Common myeloid progenitor, CD34-positive (primary cell): ENCODE measurements around the gene CEP250.

ENCODE experiments used
- CTCF ChIA-PET: fragments of 350-600 bp; sonication (Branson Sonifier 250); formaldehyde crosslinking; loops from one replicate; lab custom pipeline; 2021; ENCODE audit warnings: antibody characterized with exemption; lab: Charles Lee
- POLR2A ChIA-PET: fragments of 350-600 bp; sonication (Branson Sonifier 250); formaldehyde crosslinking; loops from one replicate; lab custom pipeline; 2021; ENCODE audit warnings: antibody characterized with exemption; lab: Charles Lee
- DNase-seq, 3 donors: peaks; one replicate each; pipeline versions ENCODE4 v3.0.0 to v3.0.0-alpha.2; 2013
- H3K27ac ChIP-seq, 2 experiments: 1 replicate in 1 of 2; 2 replicates in 1 of 2; pipeline ENCODE4 v1.7.0; 2013; ENCODE audit warnings: inconsistent platforms in 2 of 2, low read length in 2 of 2, mild to moderate bottlenecking in 2 of 2, low read depth in 1 of 2, moderate library complexity in 1 of 2; ENCODE audit not compliant: severe bottlenecking in 2 of 2, insufficient read depth in 1 of 2, poor library complexity in 1 of 2
- H3K27me3 ChIP-seq, 5 experiments: replicated peaks in 2 of 5; 1 replicate in 3 of 5; 2 replicates in 2 of 5; pipeline versions ENCODE4 v1.6.1 to v1.7.0; 2013; ENCODE audit warnings: low read length in 4 of 5, mild to moderate bottlenecking in 2 of 5, moderate library complexity in 2 of 5, inconsistent platforms in 1 of 5; ENCODE audit not compliant: insufficient read depth in 5 of 5, control insufficient read depth in 4 of 5
- H3K36me3 ChIP-seq, 4 experiments: 1 replicate in 2 of 4; 2 replicates in 2 of 4; pipeline versions ENCODE4 v1.6.1 to v1.7.0; 2013; ENCODE audit warnings: low read length in 3 of 4, control low read depth in 1 of 4, mild to moderate bottlenecking in 1 of 4; ENCODE audit not compliant: control insufficient read depth in 4 of 4, insufficient read depth in 4 of 4
- H3K4me1 ChIP-seq, 4 experiments: 1 replicate in 3 of 4; 2 replicates in 1 of 4; pipeline versions ENCODE4 v1.6.1 to v1.7.1; 2013; ENCODE audit warnings: low read length in 3 of 4, mild to moderate bottlenecking in 3 of 4, control low read depth in 1 of 4, inconsistent platforms in 1 of 4, moderate library complexity in 1 of 4; ENCODE audit not compliant: control insufficient read depth in 4 of 4, insufficient read depth in 4 of 4; ENCODE audit errors: control extremely low read depth in 1 of 4
- H3K4me3 ChIP-seq, 7 experiments: 1 replicate in 4 of 7; 2 replicates in 3 of 7; pipeline versions ENCODE4 v1.5.1 to v1.7.0; 2013; ENCODE audit warnings: mild to moderate bottlenecking in 7 of 7, low read length in 6 of 7, moderate library complexity in 6 of 7, inconsistent platforms in 2 of 7, low read depth in 2 of 7, control low read depth in 1 of 7; ENCODE audit not compliant: insufficient read depth in 4 of 7, control insufficient read depth in 1 of 7; ENCODE audit errors: extremely low read depth in 1 of 7
- H3K9me3 ChIP-seq, 5 experiments: 1 replicate in 4 of 5; 2 replicates in 1 of 5; pipeline versions ENCODE4 v1.6.1 to v1.7.1; 2013; ENCODE audit warnings: low read length in 4 of 5, mild to moderate bottlenecking in 2 of 5, inconsistent platforms in 1 of 5, low read depth in 1 of 5, moderate library complexity in 1 of 5; ENCODE audit not compliant: control insufficient read depth in 4 of 5, insufficient read depth in 2 of 5; ENCODE audit errors: control extremely low read depth in 1 of 5
- WGBS: methylation state at CpG from one replicate; pipeline ENCODE4 v1.1.5; 2013; ENCODE audit not compliant: insufficient coverage; 5-methylcytosine and 5-hydroxymethylcytosine counted together

Gene CEP250

GRCh38 chr20:35499271-35499670, 43.9 kb downstream of the CEP250 start:
- no peak for DNase-seq
- no peaks in the 10 kb centered on the region for H3K27me3 ChIP-seq
- CTCF ChIA-PET: interaction anchor here (1.1 to 6.6 kb wide), 3 partner anchors 20 to 195 kb away, joined by 3 to 35 read pairs (median 3); no protein-coding TSS in a partner anchor
- H3K4me1 ChIP-seq: peaks cover 0 to 11% (median 2%) of the 10 kb centered on the region in 4 experiments
- POLR2A ChIA-PET: no interaction called here
- H3K27ac ChIP-seq: no peak overlapping the region
- peaks cover 29 to 93% (median 62%) of the 10 kb centered on the region in 4 experiments for H3K36me3 ChIP-seq
- H3K4me3 ChIP-seq: no peak overlapping the region
- H3K9me3 ChIP-seq: no peaks in the 10 kb centered on the region
- 100% methylated on average over 1 of the region's 1 CpG for WGBS

- peaks cover 24 to 89% (median 60%) of the 10 kb centered on the region in 4 experiments for H3K36me3 ChIP-seq
Observed at GRCh38 chr20:35502352-35502751, 47.0 kb downstream of the CEP250 start.

GRCh38 chr20:35503281-35503680, 47.9 kb downstream of the CEP250 start:
- Histone ChIP-seq H3K27ac (no peak overlapping the region), H3K9me3 (no peaks in the 10 kb centered on the region), H3K36me3 (peaks cover 23 to 87% (median 58%) of the 10 kb centered on the region in 4 experiments), H3K4me3 (no peak overlapping the region), H3K27me3 (no peaks in the 10 kb centered on the region), H3K4me1 (peaks cover 0 to 11% (median 2%) of the 10 kb centered on the region in 4 experiments)
- WGBS: 99% methylated on average over 10 of the region's 10 CpGs
- DNase-seq: no peak
- ChIA-PET CTCF (interaction anchor here (0.6 to 6.6 kb wide), 6 partner anchors 10 to 167 kb away, joined by 3 to 35 read pairs (median 4); no protein-coding TSS in a partner anchor), POLR2A (no interaction called here)

More at GRCh38 chr20:35502352-35502751, 47.0 kb downstream of the CEP250 start:
- CTCF ChIA-PET: interaction anchor here (0.6 to 6.6 kb wide), 5 partner anchors 11 to 54 kb away, joined by 3 to 35 read pairs (median 4); no protein-coding TSS in a partner anchor
- H3K4me3 ChIP-seq: no peak overlapping the region
- no peak overlapping the region for H3K27ac ChIP-seq
- H3K9me3 ChIP-seq: no peaks in the 10 kb centered on the region
- H3K4me1 ChIP-seq: peaks cover 0 to 11% (median 2%) of the 10 kb centered on the region in 4 experiments
- peak; percentile 31 to 60 (median 58) for DNase-seq
- POLR2A ChIA-PET: interaction anchor here (0.9 kb wide), 1 partner anchor 11 kb away, joined by 3 read pairs; no protein-coding TSS in a partner anchor
- H3K27me3 ChIP-seq: no peaks in the 10 kb centered on the region
- 21% methylated on average over 7 of the region's 8 CpGs for WGBS

- no peak for DNase-seq
- no peaks in the 10 kb centered on the region for H3K27me3 ChIP-seq
- peaks cover 0 to 11% (median 2%) of the 10 kb centered on the region in 4 experiments for H3K4me1 ChIP-seq
- H3K9me3 ChIP-seq: no peaks in the 10 kb centered on the region
- peaks cover 23 to 88% (median 60%) of the 10 kb centered on the region in 4 experiments for H3K36me3 ChIP-seq
- POLR2A ChIA-PET: no interaction called here
- CTCF ChIA-PET: interaction anchor here (1.0 to 6.6 kb wide), 5 partner anchors 8 to 41 kb away, joined by 3 to 35 read pairs (median 5); no protein-coding TSS in a partner anchor
- no peak overlapping the region for H3K4me3 ChIP-seq
- WGBS: over 99% methylated on average over 15 of the region's 16 CpGs
- no peak overlapping the region for H3K27ac ChIP-seq
Observed at GRCh38 chr20:35503841-35504561, 48.6 kb downstream of the CEP250 start.

DNA sequence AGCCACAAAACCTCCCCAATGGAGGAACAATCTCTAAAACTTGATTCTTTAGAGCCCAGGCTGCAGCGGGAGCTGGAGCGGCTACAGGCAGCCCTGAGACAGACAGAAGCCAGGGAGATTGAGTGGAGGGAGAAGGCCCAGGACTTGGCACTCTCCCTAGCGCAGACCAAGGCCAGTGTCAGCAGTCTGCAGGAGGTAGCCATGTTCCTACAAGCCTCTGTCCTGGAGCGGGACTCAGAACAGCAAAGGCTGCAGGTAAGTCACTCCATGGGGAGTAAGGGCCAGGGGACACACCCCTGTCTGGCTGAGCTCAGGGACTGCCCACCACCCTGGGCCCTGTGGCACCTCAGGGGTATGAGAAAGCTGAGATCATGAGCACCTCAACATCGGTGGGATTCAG, 49.4 kb downstream of the CEP250 start:
- Histone ChIP-seq H3K27me3 (no peaks in the 10 kb centered on the region), H3K36me3 (peaks cover 20 to 88% (median 63%) of the 10 kb centered on the region in 4 experiments), H3K9me3 (no peaks in the 10 kb centered on the region), H3K27ac (no peak overlapping the region), H3K4me3 (no peak overlapping the region), H3K4me1 (peaks cover 0 to 11% (median 2%) of the 10 kb centered on the region in 4 experiments)
- ChIA-PET CTCF (no interaction called here), POLR2A (no interaction called here)
- DNase-seq: no peak
- 100% methylated on average over 5 of the region's 5 CpGs for WGBS

DNA sequence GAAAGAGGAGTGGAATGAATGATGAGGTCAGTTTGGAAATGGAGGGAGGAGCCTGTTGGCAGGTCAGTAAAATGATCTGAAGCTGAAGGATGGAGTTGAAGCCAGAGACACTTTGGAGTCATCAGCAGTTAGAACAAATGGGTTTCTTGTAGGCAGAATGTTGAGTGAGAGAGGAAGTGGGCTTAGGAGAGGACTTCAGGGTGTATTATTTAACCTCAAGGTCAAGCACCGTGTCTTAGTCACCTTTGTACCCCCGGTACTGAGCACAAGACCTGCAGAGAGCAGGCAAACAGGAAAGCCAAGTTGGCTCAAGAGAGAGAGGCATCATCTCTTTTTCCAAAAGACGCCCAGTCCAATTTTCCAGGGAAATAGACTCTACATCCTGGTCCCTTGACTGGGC, 50.8 kb downstream of the CEP250 start:
- no peak for DNase-seq
- 92% methylated on average over 2 of the region's 3 CpGs for whole genome bisulfite sequencing
- Histone ChIP-seq H3K4me1 (peaks cover 0 to 11% (median 2%) of the 10 kb centered on the region in 4 experiments), H3K36me3 (peaks cover 19 to 89% (median 64%) of the 10 kb centered on the region in 4 experiments), H3K27ac (no peak overlapping the region), H3K4me3 (no peak overlapping the region), H3K9me3 (no peaks in the 10 kb centered on the region), H3K27me3 (no peaks in the 10 kb centered on the region)
- ChIA-PET POLR2A (no interaction called here), CTCF (interaction anchor here (1.2 kb wide), 1 partner anchor 43 kb away, joined by 3 read pairs; no protein-coding TSS in a partner anchor)
